Islet of Langerhans (tissue), 1 donor: ENCODE results near the gene TMEM169.
"Not testable (repeated sequence)": the region's sequence is repeated elsewhere in the genome, so short reads cannot be mapped to it uniquely, and the experiment has no call there.

Experiments used
- FAIRE-seq: peaks from one replicate; lab custom pipeline; 2011; peaks lifted over from hg19 to GRCh38; lab: Jason Lieb, UNC

The TMEM169 gene

GRCh38 chr2:216132585-216132984 is 50.9 kb downstream of the TMEM169 start:
- no peak for FAIRE-seq

- no peak for FAIRE-seq
Measured at GRCh38 chr2:216133397-216133796, 51.7 kb downstream of the TMEM169 start.

- FAIRE-seq: no peak
Measured at GRCh38 chr2:216134958-216135541, 53.3 kb downstream of the TMEM169 start.

GRCh38 chr2:216139884-216140283 is 58.2 kb downstream of the TMEM169 start:
- FAIRE-seq: no peak

- not testable (repeated sequence) for FAIRE-seq
Measured at GRCh38 chr2:216141516-216141915, 59.8 kb downstream of the TMEM169 start.

GRCh38 chr2:216142540-216142939 is 60.8 kb downstream of the TMEM169 start:
- no peak for FAIRE-seq

- no peak for FAIRE-seq
Measured at GRCh38 chr2:216144372-216144771, 62.7 kb downstream of the TMEM169 start.

- FAIRE-seq: no peak
Measured at GRCh38 chr2:216144857-216145256, 63.1 kb downstream of the TMEM169 start.

- no peak for FAIRE-seq
Measured at GRCh38 chr2:216146573-216146972, 64.9 kb downstream of the TMEM169 start.

- FAIRE-seq: no peak
Measured at GRCh38 chr2:216147172-216148131, 65.7 kb downstream of the TMEM169 start.

GRCh38 chr2:216148983-216149382 is 67.3 kb downstream of the TMEM169 start:
- no peak for FAIRE-seq

GRCh38 chr2:216149741-216150140 is 68.0 kb downstream of the TMEM169 start:
- FAIRE-seq: no peak

- FAIRE-seq: no peak
Measured at GRCh38 chr2:216151313-216152025, 69.8 kb downstream of the TMEM169 start.
